IMR-90 (cell line): ENCODE data around the gene BMP10. TPM values are rescaled to one million over a fixed set of nuclear protein-coding genes. Genes with fewer than 3 reads are reported as not detected.

ENCODE experiments used
- ATAC-seq: fragments of 200-7000 bp; cut with Tn5 transposase; 2 replicates; pipeline ENCODE4 v1.9.1; 2020; ENCODE audit warnings: low read depth, mild to moderate bottlenecking, moderate library complexity
- BruUV-seq: library from RNA; stranded (reverse); fragments of 400-500 nt; replicated peaks from 2 replicates; lab custom pipeline; 2021; lab: Mats Ljungman, UMichigan
- CTCF ChIA-PET: fragments of 300-600 bp; formaldehyde crosslinking; extraction: SDS; loops from one replicate; lab custom pipeline; 2021; ENCODE audit warnings: antibody characterized with exemption; lab: Yijun Ruan, JAX
- POLR2A ChIA-PET: fragments of 300-600 bp; sonication (Branson Sonifier 250); formaldehyde crosslinking; loops from one replicate; lab custom pipeline; 2022; ENCODE audit warnings: antibody characterized with exemption; ENCODE audit not compliant: unreplicated experiment; lab: Charles Lee
- DNase-seq: peaks from one replicate; pipeline ENCODE4 v3.0.0; 2013
- H2AFZ ChIP-seq: replicated peaks from 2 replicates; pipeline ENCODE3; 2013; ENCODE audit warnings: low read length, mild to moderate bottlenecking; ENCODE audit not compliant: poor library complexity
- H2AK5ac ChIP-seq: 2 replicates; pipeline ENCODE4 v1.6.1; 2013; ENCODE audit warnings: low read depth, low read length, inconsistent platforms
- H2AK9ac ChIP-seq: replicated peaks from 2 replicates; pipeline ENCODE3; 2013; ENCODE audit warnings: mild to moderate bottlenecking, low read depth, low read length, moderate library complexity; ENCODE audit not compliant: poor library complexity
- H2BK120ac ChIP-seq: 2 replicates; pipeline ENCODE4 v1.6.1; 2013; ENCODE audit warnings: low read depth, low read length, inconsistent platforms
- H2BK15ac ChIP-seq: 3 replicates; pipeline ENCODE4 v1.6.1; 2013; ENCODE audit warnings: low read depth, low read length, inconsistent platforms
- H2BK20ac ChIP-seq: 2 replicates; pipeline ENCODE4 v1.6.1; 2013; ENCODE audit warnings: low read depth, mild to moderate bottlenecking, inconsistent platforms, low read length, moderate library complexity
- H2BK5ac ChIP-seq: 2 replicates; pipeline ENCODE4 v1.6.1; 2013; ENCODE audit warnings: mild to moderate bottlenecking, low read depth, low read length, inconsistent platforms; ENCODE audit not compliant: poor library complexity, severe bottlenecking
- H3K14ac ChIP-seq: replicated peaks from 2 replicates; pipeline ENCODE4 v1.6.1; 2013; ENCODE audit warnings: low read depth, low read length, inconsistent platforms
- H3K18ac ChIP-seq: 2 replicates; pipeline ENCODE4 v1.6.1; 2013; ENCODE audit warnings: low read depth, low read length, control low read depth
- H3K23ac ChIP-seq: 2 replicates; pipeline ENCODE4 v1.6.1; 2013; ENCODE audit warnings: low read depth, low read length, inconsistent platforms
- H3K27ac ChIP-seq: 2 replicates; pipeline ENCODE4 v1.5.1; 2013; ENCODE audit warnings: mild to moderate bottlenecking, control low read depth, low read length; ENCODE audit not compliant: insufficient read depth
- H3K27me3 ChIP-seq: 2 replicates; pipeline ENCODE4 v1.6.1; 2013; ENCODE audit warnings: low read length; ENCODE audit not compliant: control insufficient read depth, insufficient read depth
- H3K36me3 ChIP-seq: 2 replicates; pipeline ENCODE4 v1.6.1; 2013; ENCODE audit warnings: low read length, mixed read lengths; ENCODE audit not compliant: control insufficient read depth, insufficient read depth
- H3K4ac ChIP-seq: 2 replicates; pipeline ENCODE4 v1.6.1; 2013; ENCODE audit warnings: low read depth, low read length, inconsistent platforms
- H3K4me1 ChIP-seq: 2 replicates; pipeline ENCODE4 v1.6.1; 2013; ENCODE audit warnings: low read length, mixed read lengths; ENCODE audit not compliant: control insufficient read depth, insufficient read depth
- H3K4me2 ChIP-seq: 2 replicates; pipeline ENCODE4 v1.6.1; 2013; ENCODE audit warnings: low read depth, mild to moderate bottlenecking, control low read depth, low read length, moderate library complexity
- H3K4me3 ChIP-seq: 2 replicates; pipeline ENCODE4 v1.5.1; 2013; ENCODE audit warnings: low read depth, mild to moderate bottlenecking, control low read depth, low read length, moderate library complexity; ENCODE audit not compliant: insufficient read depth
- H3K56ac ChIP-seq: 2 replicates; pipeline ENCODE4 v1.6.1; 2013; ENCODE audit warnings: low read length, inconsistent platforms; ENCODE audit not compliant: insufficient read depth; ENCODE audit errors: extremely low read depth
- H3K79me1 ChIP-seq, 2 experiments: 2 replicates each; pipeline ENCODE4 v1.6.1; 2013; ENCODE audit warnings: low read length in 2 of 2, inconsistent platforms in 1 of 2, low read depth in 1 of 2
- H3K9ac ChIP-seq: 2 replicates; pipeline ENCODE4 v1.6.1; 2013; ENCODE audit warnings: low read depth, low read length, control low read depth
- H3K9me1 ChIP-seq: 2 replicates; pipeline ENCODE4 v1.6.1; 2013; ENCODE audit warnings: low read length, inconsistent platforms; ENCODE audit not compliant: insufficient read depth
- H3K9me3 ChIP-seq: 2 replicates; pipeline ENCODE4 v1.6.1; 2013; ENCODE audit warnings: low read length; ENCODE audit not compliant: control insufficient read depth, insufficient read depth
- H4K20me1 ChIP-seq: 2 replicates; pipeline ENCODE4 v1.6.1; 2013; ENCODE audit warnings: low read length, inconsistent platforms; ENCODE audit not compliant: insufficient read depth
- H4K5ac ChIP-seq: 2 replicates; pipeline ENCODE4 v1.6.1; 2013; ENCODE audit warnings: mild to moderate bottlenecking, low read depth, low read length, control low read depth
- H4K8ac ChIP-seq, 2 experiments: 2 replicates each; pipeline ENCODE4 v1.6.1; 2013; ENCODE audit warnings: low read depth in 2 of 2, low read length in 2 of 2, control low read depth in 1 of 2, inconsistent platforms in 1 of 2
- H4K91ac ChIP-seq: 2 replicates; pipeline ENCODE4 v1.6.1; 2013; ENCODE audit warnings: low read depth, low read length, inconsistent platforms; ENCODE audit not compliant: insufficient read depth
- BHLHE40 ChIP-seq: fragments of 150-350 bp; IDR thresholded peaks from 2 replicates; pipeline ENCODE4 v1.6.1; 2016; ENCODE audit warnings: mild to moderate bottlenecking, low read depth, low read length
- CEBPB ChIP-seq: IDR thresholded peaks from 2 replicates; pipeline ENCODE4 v1.6.1; 2012; ENCODE audit warnings: low read depth, low read length, improper control_type of control experiment
- CHD1 ChIP-seq: IDR thresholded peaks from 2 replicates; pipeline ENCODE4 v1.6.1; 2012; ENCODE audit warnings: low read depth, low read length, improper control_type of control experiment
- CTCF ChIP-seq: conservative IDR thresholded peaks from 2 replicates; pipeline ENCODE4 v1.5.1; 2012; ENCODE audit warnings: mild to moderate bottlenecking, low read depth, low read length, improper control_type of control experiment
- ELK1 ChIP-seq: fragments of 150-350 bp; IDR thresholded peaks from 2 replicates; pipeline ENCODE4 v1.6.1; 2016; ENCODE audit warnings: low read depth, mild to moderate bottlenecking, low read length, moderate library complexity, borderline replicate concordance
- FOS ChIP-seq: fragments of 150-350 bp; IDR thresholded peaks from 2 replicates; pipeline ENCODE4 v1.6.1; 2016; ENCODE audit warnings: low read depth, low read length
- MAZ ChIP-seq: IDR thresholded peaks from 2 replicates; pipeline ENCODE4 v1.6.1; 2012; ENCODE audit warnings: low read depth, mild to moderate bottlenecking, low read length, improper control_type of control experiment, moderate library complexity, borderline replicate concordance
- MXI1 ChIP-seq: IDR thresholded peaks from 2 replicates; pipeline ENCODE4 v1.6.1; 2012; ENCODE audit warnings: low read depth, mild to moderate bottlenecking, low read length, moderate library complexity, borderline replicate concordance
- NFE2L2 ChIP-seq: fragments of 150-350 bp; IDR thresholded peaks from 2 replicates; pipeline ENCODE4 v1.6.1; 2016; ENCODE audit warnings: low read depth, mild to moderate bottlenecking, low read length
- POLR2A ChIP-seq: IDR thresholded peaks from 2 replicates; pipeline ENCODE4 v1.6.1; 2012; ENCODE audit warnings: mild to moderate bottlenecking, low read depth, low read length
- RAD21 ChIP-seq: IDR thresholded peaks from 2 replicates; pipeline ENCODE4 v1.6.1; 2012; ENCODE audit warnings: low read length, improper control_type of control experiment
- RCOR1 ChIP-seq: IDR thresholded peaks from 2 replicates; pipeline ENCODE4 v1.6.1; 2012; ENCODE audit warnings: mild to moderate bottlenecking, low read length, improper control_type of control experiment; ENCODE audit not compliant: insufficient replicate concordance
- RFX5 ChIP-seq: IDR thresholded peaks from 2 replicates; pipeline ENCODE4 v1.8.0; 2012; ENCODE audit warnings: low read depth, mild to moderate bottlenecking, low read length, moderate library complexity
- SMC3 ChIP-seq: fragments of 150-350 bp; IDR thresholded peaks from 2 replicates; pipeline ENCODE4 v1.6.1; 2016; ENCODE audit warnings: low read depth, mild to moderate bottlenecking, antibody characterized with exemption, low read length, moderate library complexity
- USF2 ChIP-seq: fragments of 150-350 bp; IDR thresholded peaks from 2 replicates; pipeline ENCODE4 v1.6.1; 2017; ENCODE audit warnings: mild to moderate bottlenecking, antibody characterized with exemption, low read length, low read depth
- WGBS, 2 experiments: methylation state at CpG; one replicate each; pipeline versions ENCODE4 v1.1.5 to v1.1.7; 2013; ENCODE audit warnings: missing lambda C conversion rate in 2 of 2; ENCODE audit not compliant: insufficient read length in 1 of 2; ENCODE audit errors: extremely low coverage in 2 of 2; 5-methylcytosine and 5-hydroxymethylcytosine counted together
- dilution Hi-C: fragments of 300-500 bp; cut with HindIII; formaldehyde crosslinking; loops from one replicate; pipeline ENCODE4 v1.14.3; 2018; ENCODE audit warnings: low sequenced_read_pairs; ENCODE audit not compliant: unreplicated experiment
- in situ Hi-C: fragments of 300-500 bp; cut with MboI; formaldehyde crosslinking; loops from 3 replicates; pipeline ENCODE4 v1.14.3; 2019; ENCODE audit warnings: low sequenced_read_pairs, inconsistent platforms, mixed read lengths
- intact Hi-C: fragments of 100-400 bp; cut with micrococcal nuclease; formaldehyde crosslinking; loops from 2 replicates; pipeline ENCODE4 v1.10.0; 2022
- polyA plus RNA-seq, 3 experiments: library from polyadenylated mRNA; depleted of rRNA; stranded (reverse); fragments of >200 nt; gene quantifications; 2 replicates each; pipeline ENCODE4 v1.2.3, GENCODE V29; 2012; ENCODE audit warnings: low replicate concordance in 1 of 3
- total RNA-seq: library from RNA; depleted of rRNA; stranded (reverse); fragments of >200 nt; gene quantifications from 2 replicates; pipeline ENCODE4 v1.2.3, GENCODE V29; 2012

BMP10 gene
- total and polyA plus RNA-seq, 2 of the 4 experiments (the other 2 are of a cell fraction): not detected

- ChIA-PET POLR2A (no interaction called here), CTCF (no interaction called here)
- no peaks in the 10 kb centered on the region for H4K20me1 ChIP-seq
- no peak overlapping the region for H3K4ac ChIP-seq
- DNase-seq: no peak
- WGBS, 2 experiments: no CpG with 5 or more reads among the region's 3 CpGs
- no peak overlapping the region for H4K91ac ChIP-seq
- no peak overlapping the region for H4K5ac ChIP-seq
- H3K27ac ChIP-seq: no peak overlapping the region
- no peaks in the 10 kb centered on the region for H3K9me1 ChIP-seq
- no peak overlapping the region for H2AK5ac ChIP-seq
- no peak overlapping the region for H2BK20ac ChIP-seq
- H3K14ac ChIP-seq: no peak overlapping the region
- no TSS peak for BruUV-seq
- no peaks in the 10 kb centered on the region for H3K79me1 ChIP-seq
- no peak overlapping the region for H2BK5ac ChIP-seq
- no peak overlapping the region for H2AK9ac ChIP-seq
- TF ChIP-seq BHLHE40 (no peak), MXI1 (no peak), POLR2A (no peak), RAD21 (no peak), SMC3 (no peak), CEBPB (no peak), RCOR1 (no peak), RFX5 (no peak), CHD1 (no peak), ELK1 (no peak), CTCF (no peak), MAZ (no peak), FOS (no peak), NFE2L2 (no peak), USF2 (no peak)
- intact Hi-C loops: loop anchor here (5.0 kb wide), 1 partner anchor 38 kb away; no protein-coding TSS in a partner anchor
- no peak overlapping the region for H2AFZ ChIP-seq
- no peak overlapping the region for H3K9ac ChIP-seq
- no peak overlapping the region for H4K8ac ChIP-seq
- H3K4me2 ChIP-seq: no peak overlapping the region
- H3K36me3 ChIP-seq: no peaks in the 10 kb centered on the region
- no peak overlapping the region for H2BK120ac ChIP-seq
- dilution Hi-C loops: no loop called here
- H3K23ac ChIP-seq: no peak overlapping the region
- H3K27me3 ChIP-seq: 0 out of 2 replicates have a peak, but pooled peaks cover 1% of the 10 kb centered on the region
- ATAC-seq: no peak
- 0 out of 2 replicates have a peak, but pooled peaks cover 2% of the 10 kb centered on the region for H3K9me3 ChIP-seq
- H3K56ac ChIP-seq: no peak overlapping the region
- H2BK15ac ChIP-seq: no peak overlapping the region
- no peaks in the 10 kb centered on the region for H3K4me1 ChIP-seq
- in situ Hi-C loops: no loop called here
- H3K18ac ChIP-seq: no peak overlapping the region
- no peak overlapping the region for H3K4me3 ChIP-seq
These were observed 14.5 kb upstream of the BMP10 start for GRCh38 chr2:68885811-68886075.
